Cardiac septum (tissue), 1 donor: Measurements from ENCODE around the gene RPTN. TPM values are rescaled to one million over a fixed set of nuclear protein-coding genes. Genes with fewer than 3 reads are reported as not detected.

Source experiments
- DNase-seq: peaks from one replicate; pipeline ENCODE4 v3.0.0-alpha.2; 2020; ENCODE audit warnings: low spot score
- intact Hi-C: fragments of 100-400 bp; cut with DNase I; formaldehyde crosslinking; loops from one replicate; pipeline ENCODE4 v1.14.0; 2022
- long read RNA-seq: library from polyadenylated mRNA; unstranded; transcript quantifications from one replicate; pipeline ENCODE4 v2.0.0, GENCODE V29; 2021
- total RNA-seq: library from RNA; stranded (reverse); fragmentation: NEBNext Ultra II Directional; extraction: Animal tissue kit (Norgen Biotek cat#: 25700); gene quantifications from one replicate; pipeline ENCODE4 v1.2.1, GENCODE V29; 2021
- donor health status: DM: no; HTN: no; CAD: no.

The RPTN gene, protein sequence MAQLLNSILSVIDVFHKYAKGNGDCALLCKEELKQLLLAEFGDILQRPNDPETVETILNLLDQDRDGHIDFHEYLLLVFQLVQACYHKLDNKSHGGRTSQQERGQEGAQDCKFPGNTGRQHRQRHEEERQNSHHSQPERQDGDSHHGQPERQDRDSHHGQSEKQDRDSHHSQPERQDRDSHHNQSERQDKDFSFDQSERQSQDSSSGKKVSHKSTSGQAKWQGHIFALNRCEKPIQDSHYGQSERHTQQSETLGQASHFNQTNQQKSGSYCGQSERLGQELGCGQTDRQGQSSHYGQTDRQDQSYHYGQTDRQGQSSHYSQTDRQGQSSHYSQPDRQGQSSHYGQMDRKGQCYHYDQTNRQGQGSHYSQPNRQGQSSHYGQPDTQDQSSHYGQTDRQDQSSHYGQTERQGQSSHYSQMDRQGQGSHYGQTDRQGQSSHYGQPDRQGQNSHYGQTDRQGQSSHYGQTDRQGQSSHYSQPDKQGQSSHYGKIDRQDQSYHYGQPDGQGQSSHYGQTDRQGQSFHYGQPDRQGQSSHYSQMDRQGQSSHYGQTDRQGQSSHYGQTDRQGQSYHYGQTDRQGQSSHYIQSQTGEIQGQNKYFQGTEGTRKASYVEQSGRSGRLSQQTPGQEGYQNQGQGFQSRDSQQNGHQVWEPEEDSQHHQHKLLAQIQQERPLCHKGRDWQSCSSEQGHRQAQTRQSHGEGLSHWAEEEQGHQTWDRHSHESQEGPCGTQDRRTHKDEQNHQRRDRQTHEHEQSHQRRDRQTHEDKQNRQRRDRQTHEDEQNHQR
- not detected for total RNA-seq
- long read RNA-seq: 0 reads

DNA sequence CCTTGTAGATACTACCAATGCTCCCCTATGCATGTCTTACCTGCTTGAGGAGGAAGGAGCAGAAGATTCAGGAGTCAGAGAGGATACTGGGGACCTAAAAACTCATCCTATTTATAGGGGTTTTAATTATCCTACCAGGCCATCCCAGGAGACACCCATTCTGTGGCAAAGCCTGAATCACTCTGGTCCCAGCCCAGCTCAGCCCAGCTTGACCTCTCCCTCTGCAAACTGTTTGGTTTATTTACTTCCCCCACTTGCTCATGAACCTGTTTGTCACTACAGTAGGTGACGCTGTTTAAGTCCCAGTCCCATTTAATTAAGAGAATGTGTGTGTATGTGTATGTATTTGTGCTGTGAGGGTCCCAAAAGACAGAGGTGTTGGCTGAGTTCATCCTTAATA lies at the start of gene RPTN:
Gene RPTN, minus strand, starts transcription at position 85 of the 400 bp plus-strand sequence. CDS start 1,339 bp downstream, outside the sequence.
- DNase-seq: no peak

DNA sequence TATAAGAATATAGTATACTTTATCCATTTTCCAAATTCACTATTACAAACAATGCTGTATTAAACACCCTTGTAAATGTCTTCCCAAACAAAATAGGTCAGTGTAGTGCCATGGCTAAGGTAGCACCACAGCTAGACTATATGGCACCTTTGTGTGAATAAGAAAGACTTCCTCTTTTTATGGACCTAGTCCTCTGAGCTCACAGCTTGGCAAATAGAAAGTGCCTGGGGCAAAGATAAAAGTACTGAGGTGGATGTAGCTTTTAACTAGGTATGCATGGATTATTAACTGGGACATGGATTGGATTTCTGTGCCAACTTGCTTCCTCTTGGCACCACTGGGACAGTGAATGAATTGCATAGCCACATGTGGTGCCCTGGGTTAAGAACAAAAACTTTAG lies 40.0 kb upstream of the RPTN start:
- intact Hi-C loops: no loop called here
- no peak for DNase-seq

More for the DNA sequence above, at the start of gene RPTN:
- intact Hi-C loops: no loop called here

DNA sequence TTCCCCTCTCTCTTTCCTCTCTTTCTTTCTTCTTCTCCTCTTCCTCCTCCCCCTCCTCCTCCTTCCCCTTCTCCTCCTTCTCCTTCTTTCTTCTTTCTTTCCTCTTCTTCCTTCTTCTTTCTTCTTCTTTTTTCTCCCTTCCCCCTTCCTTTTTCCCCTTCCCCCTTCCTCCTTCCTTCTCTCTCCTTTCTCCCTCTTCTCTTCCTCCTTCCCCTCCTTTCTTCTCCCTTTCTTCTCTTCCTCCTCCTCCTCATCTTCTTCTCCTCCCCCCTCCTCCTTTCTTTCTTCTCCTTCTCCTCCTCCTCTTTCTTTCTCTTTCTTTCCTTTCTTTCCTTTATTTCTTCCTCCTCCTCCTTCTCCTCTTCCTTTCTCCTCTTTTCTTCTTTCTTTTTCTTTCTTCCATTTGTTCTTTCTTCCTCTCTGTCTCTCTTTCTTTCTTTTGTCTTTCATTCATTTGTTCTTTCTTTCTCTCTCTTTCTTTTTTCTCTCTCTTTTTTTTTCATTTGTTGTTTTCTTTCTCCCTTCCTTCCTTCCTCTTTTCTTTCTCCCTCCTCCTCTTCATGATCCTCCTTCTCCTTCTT lies 38.4 kb upstream of the RPTN start:
- DNase-seq: no peak
- intact Hi-C loops: no loop called here

DNA sequence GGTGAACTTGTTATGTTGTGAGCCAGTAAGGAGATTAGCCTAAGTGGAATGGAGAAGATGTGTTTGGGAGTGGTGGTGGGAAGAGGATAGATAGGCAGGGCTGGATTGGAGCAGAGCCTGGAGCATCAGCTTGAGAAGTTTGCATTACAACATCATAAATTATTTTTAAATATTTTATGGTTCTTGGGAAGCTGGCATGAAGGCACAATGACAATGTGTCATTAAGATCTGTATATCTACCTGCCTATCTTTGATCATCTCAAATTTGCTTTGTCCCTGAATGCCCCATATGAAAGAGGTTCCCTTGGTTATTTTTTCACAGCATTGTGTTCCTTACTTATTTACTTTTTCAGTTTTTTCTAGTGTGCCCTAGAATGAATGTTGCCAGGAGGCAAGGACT lies 32.7 kb upstream of the RPTN start:
- DNase-seq: no peak
- intact Hi-C loops: loop anchor here (2.0 to 5.0 kb wide), 2 partner anchors 156 to 249 kb away; no protein-coding TSS in a partner anchor

DNA sequence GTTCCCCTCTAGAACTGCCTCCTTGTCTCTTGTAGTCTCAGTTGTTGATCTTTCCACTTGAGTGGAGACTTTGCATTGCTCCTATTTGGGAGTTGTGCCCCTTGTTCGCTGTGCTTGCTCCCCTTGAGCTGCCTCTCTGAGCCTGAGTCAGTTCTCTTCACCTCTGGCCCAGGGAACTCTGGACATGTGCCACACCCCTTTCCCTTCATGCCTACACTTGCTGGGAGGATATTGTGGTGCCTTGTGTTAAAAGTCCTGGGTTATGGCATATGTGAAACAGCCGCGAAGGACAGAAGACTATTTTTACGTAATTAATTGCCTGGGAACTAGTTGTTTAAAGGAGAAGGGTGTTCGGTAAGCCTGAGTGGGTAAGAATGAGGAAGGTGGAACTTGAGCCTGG lies 32.2 kb upstream of the RPTN start:
- no peak for DNase-seq
- intact Hi-C loops: loop anchor here (2.0 to 5.0 kb wide), 2 partner anchors 156 to 250 kb away; no protein-coding TSS in a partner anchor

DNA sequence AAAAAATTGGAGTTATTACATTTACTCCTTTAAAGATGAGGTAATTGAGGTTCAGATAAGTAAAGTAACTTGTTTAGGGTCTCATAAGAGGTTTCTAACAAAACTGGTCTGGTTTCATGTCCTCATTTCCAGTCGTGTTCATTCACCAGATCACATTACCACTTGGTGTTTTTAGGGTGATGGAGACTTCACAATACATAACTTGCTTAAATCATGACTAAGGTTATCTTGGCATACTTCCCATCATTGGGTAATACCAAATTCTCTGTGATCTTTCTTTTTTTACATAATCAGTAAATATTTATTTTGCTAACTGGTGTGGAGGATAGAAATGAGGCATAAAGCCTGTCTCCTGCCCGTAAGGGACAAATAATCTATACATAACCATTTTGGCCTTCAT lies 31.6 kb upstream of the RPTN start:
- intact Hi-C loops: loop anchor here (2.0 to 5.0 kb wide), 2 partner anchors 157 to 250 kb away; no protein-coding TSS in a partner anchor
- DNase-seq: no peak

GRCh38 chr1:152189657-152190442 lies 30.8 kb upstream of the RPTN start:
- DNase-seq: no peak
- intact Hi-C loops: loop anchor here (2.0 to 5.0 kb wide), 3 partner anchors 157 to 269 kb away; no protein-coding TSS in a partner anchor

GRCh38 chr1:152188673-152189591 lies 29.9 kb upstream of the RPTN start:
- intact Hi-C loops: loop anchor here (2.0 kb wide), 1 partner anchor 270 kb away; no protein-coding TSS in a partner anchor
- DNase-seq: peak; percentile 84

- no peak for DNase-seq
- intact Hi-C loops: no loop called here
These were observed 27.7 kb upstream of the RPTN start for GRCh38 chr1:152186556-152187285.

GRCh38 chr1:152185544-152186391 lies 26.7 kb upstream of the RPTN start:
- DNase-seq: no peak

DNA sequence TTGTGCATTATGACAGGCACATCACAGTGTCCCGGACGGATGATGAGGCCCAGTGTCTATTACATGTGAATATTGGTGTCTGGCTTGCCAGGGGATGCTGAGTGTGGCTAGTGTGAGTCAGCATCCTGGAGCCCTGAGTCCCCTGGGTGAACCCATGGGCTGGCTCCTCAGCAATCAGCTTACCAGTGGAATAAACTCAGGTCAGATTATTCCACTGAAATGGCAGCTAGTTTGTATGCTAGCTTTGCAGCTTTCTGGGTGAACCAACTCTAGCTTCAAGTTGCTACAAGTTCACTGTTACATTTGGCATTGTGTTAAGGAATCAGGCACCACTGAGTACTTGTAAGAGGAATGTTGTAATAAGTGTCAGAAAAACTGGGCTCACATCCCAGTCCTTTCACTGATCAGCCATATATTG lies 23.9 kb upstream of the RPTN start:
- no peak for DNase-seq
- intact Hi-C loops: no loop called here

More at GRCh38 chr1:152185544-152186391, 26.7 kb upstream of the RPTN start:
- intact Hi-C loops: loop anchor here (2.0 kb wide), 2 partner anchors 45 to 133 kb away; no protein-coding TSS in a partner anchor

- intact Hi-C loops: no loop called here
These were observed 23.4 kb upstream of the RPTN start for GRCh38 chr1:152182431-152182830.

DNA sequence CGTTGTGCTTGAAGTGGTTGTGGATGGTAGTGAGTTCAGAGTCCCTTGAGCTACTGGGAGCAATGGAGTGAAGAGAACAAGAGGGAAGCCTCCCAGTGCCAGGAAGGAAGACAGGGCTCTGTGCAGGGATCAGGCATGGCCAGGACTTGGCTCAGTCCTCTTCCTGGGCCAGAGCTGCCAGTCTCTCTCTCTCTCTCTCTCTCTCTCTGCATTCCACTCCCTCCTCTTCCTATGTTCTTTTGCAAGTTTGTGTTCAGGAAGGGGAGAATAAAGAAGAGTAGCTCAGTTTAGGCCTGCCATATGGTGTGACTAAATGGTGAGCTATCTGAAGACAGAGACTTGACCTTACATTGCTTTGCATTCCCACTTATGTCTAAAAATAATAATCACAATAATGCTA lies 20.5 kb upstream of the RPTN start:
- intact Hi-C loops: no loop called here
- no peak for DNase-seq

More at GRCh38 chr1:152182431-152182830, 23.4 kb upstream of the RPTN start:
- no peak for DNase-seq

- DNase-seq: no peak
- intact Hi-C loops: no loop called here
These were observed 11.4 kb upstream of the RPTN start for GRCh38 chr1:152170287-152170905.

- intact Hi-C loops: no loop called here
- no peak for DNase-seq
These were observed 10.5 kb upstream of the RPTN start for GRCh38 chr1:152169366-152170025.

- DNase-seq: no peak
- intact Hi-C loops: no loop called here
These were observed 9.5 kb upstream of the RPTN start for GRCh38 chr1:152168535-152168868.
